SJSA1 (cell line): ENCODE data around the gene ATF4. TPM values are rescaled to one million over a fixed set of nuclear protein-coding genes. Genes with fewer than 3 reads are reported as not detected.

Experiments used
- DNase-seq, 2 experiments: peaks; one replicate each; pipeline ENCODE4 v3.0.0-alpha.2; 2015 to 2020; ENCODE audit warnings: low spot score in 2 of 2, low read depth in 1 of 2
- H3K27ac ChIP-seq: fragments of 250-450 bp; sonication (Bioruptor Pico); 2 replicates; pipeline ENCODE4 v1.5.1; 2020; ENCODE audit warnings: mild to moderate bottlenecking, moderate library complexity
- H3K27me3 ChIP-seq: fragments of 250-450 bp; sonication (Bioruptor Pico); replicated peaks from 2 replicates; pipeline ENCODE4 v1.5.1; 2020; ENCODE audit warnings: mild to moderate bottlenecking, moderate library complexity
- H3K36me3 ChIP-seq: fragments of 250-450 bp; sonication (Bioruptor Pico); 2 replicates; pipeline ENCODE4 v1.5.1; 2020; ENCODE audit warnings: mild to moderate bottlenecking
- H3K4me1 ChIP-seq: fragments of 250-450 bp; sonication (Bioruptor Pico); replicated peaks from 2 replicates; pipeline ENCODE4 v1.6.1; 2021; ENCODE audit warnings: mild to moderate bottlenecking
- H3K4me3 ChIP-seq: fragments of 250-450 bp; sonication (Bioruptor Pico); 2 replicates; pipeline ENCODE4 v1.5.1; 2020; ENCODE audit warnings: mild to moderate bottlenecking
- H3K9me3 ChIP-seq: fragments of 250-450 bp; sonication (Bioruptor Pico); replicated peaks from 2 replicates; pipeline ENCODE4 v1.5.1; 2020; ENCODE audit warnings: mild to moderate bottlenecking
- total RNA-seq: library from RNA; depleted of rRNA; stranded (reverse); fragments of >200 nt; shearing (Covaris generic); gene quantifications from 2 replicates; pipeline ENCODE4 v1.2.3, GENCODE V29; 2014; rRNA removed

The ATF4 gene
- 225 and 281 TPM in 2 replicates for total RNA-seq

GRCh38 chr22:39520226-39521105 lies at the start of gene ATF4:
ATF4 (plus strand) TSS chr22:39520562; CDS start chr22:39521446, 884 bp downstream.
- H3K36me3 ChIP-seq, result peaks cover 81% of the 10 kb centered on the region
- peaks cover 38% of the 10 kb centered on the region for H3K4me1 ChIP-seq
- H3K4me3 ChIP-seq, result peak within 1 kb of the TSS; percentile 96
- peak; percentile 91 to 98 for DNase-seq
- H3K9me3 ChIP-seq, result no peaks in the 10 kb centered on the region
- no peaks in the 10 kb centered on the region for H3K27me3 ChIP-seq
- peak within 1 kb of the TSS; percentile 99 for H3K27ac ChIP-seq

- Histone ChIP-seq H3K27ac (peak overlapping the region; percentile 92), H3K27me3 (no peaks in the 10 kb centered on the region), H3K9me3 (no peaks in the 10 kb centered on the region), H3K4me1 (peaks cover 69% of the 10 kb centered on the region), H3K36me3 (no peaks in the 10 kb centered on the region), H3K4me3 (no peak overlapping the region)
- DNase-seq, result peak; percentile 96 to 97
These were observed 48.8 kb upstream of the ATF4 start for GRCh38 chr22:39471381-39472141.

DNA sequence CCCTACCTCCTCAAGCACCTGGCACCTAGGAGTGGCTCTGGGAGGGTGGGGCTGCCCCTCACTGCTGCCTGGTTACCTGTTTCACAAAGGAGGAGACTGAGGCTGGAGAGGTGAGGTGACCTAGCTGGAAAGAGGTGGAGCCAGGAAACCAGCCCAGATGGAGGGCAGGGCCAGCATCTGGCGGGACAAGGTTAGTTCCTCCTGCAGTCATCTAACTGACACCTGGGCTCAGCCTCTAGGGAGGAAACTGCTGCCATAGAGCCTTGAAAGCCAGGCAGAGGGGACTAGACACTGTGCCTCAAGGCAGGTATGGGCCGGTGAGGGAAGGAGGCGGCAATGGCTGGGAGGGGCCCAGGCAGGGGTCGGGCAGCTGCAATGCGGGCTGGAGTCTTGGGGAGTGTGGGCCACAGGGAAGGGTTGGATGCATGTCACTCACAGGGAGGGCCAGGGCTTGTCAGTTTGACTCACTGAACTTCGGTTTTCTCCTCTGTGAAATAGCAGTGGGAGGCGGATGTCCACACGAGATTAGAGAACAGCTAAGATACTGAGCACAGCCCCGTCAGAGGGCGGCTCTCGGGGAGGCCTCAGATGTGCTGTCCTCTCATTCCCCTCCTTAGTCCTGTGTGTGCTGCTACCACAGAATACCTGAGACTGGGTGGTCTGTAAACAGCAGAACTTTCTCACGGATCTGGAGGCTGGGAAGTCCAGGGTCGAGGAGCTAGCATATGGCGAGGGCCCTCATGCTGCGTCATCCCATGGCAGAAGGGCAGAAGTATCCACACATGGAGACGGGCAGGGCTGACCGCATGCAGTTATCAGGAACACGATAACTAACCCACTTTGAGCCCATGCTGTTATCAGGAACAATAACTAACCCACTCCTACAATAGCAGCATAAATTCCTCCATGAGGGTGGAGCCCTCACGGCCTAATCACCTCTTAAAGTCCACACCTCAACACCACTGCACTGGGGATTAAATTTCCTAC lies 47.5 kb upstream of the ATF4 start:
- H3K27ac ChIP-seq, result peak overlapping the region; percentile 92
- peak; percentile 90 to 93 for DNase-seq
- peaks cover 69% of the 10 kb centered on the region for H3K4me1 ChIP-seq

DNA sequence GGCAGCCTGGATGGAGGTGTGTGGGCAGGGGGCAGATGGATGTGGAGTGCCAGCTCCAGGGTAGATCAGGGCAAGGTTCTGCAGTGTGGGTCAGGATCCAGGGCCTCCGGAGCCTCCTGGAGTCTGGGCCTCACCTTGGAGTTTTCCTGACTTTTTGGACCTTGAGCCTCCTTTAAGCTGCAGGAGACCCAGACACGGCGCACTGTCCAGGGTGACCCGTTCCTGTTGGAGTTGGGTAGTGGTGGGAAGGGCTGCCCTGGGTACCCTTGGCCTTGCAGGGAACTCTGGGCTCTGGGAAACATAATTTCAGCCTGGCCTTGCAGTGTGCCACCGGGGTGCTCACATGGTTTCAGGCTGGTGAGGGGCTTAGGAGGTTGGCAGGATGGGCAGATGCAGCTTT lies 46.5 kb upstream of the ATF4 start:
- Histone ChIP-seq H3K27me3 (no peaks in the 10 kb centered on the region), H3K36me3 (no peaks in the 10 kb centered on the region), H3K4me1 (peaks cover 69% of the 10 kb centered on the region), H3K27ac (peak overlapping the region; percentile 92), H3K4me3 (no peak overlapping the region), H3K9me3 (no peaks in the 10 kb centered on the region)
- no peak for DNase-seq

More for the DNA sequence above, 47.5 kb upstream of the ATF4 start:
- no peaks in the 10 kb centered on the region for H3K27me3 ChIP-seq
- no peaks in the 10 kb centered on the region for H3K9me3 ChIP-seq
- no peak overlapping the region for H3K4me3 ChIP-seq
- no peaks in the 10 kb centered on the region for H3K36me3 ChIP-seq

DNA sequence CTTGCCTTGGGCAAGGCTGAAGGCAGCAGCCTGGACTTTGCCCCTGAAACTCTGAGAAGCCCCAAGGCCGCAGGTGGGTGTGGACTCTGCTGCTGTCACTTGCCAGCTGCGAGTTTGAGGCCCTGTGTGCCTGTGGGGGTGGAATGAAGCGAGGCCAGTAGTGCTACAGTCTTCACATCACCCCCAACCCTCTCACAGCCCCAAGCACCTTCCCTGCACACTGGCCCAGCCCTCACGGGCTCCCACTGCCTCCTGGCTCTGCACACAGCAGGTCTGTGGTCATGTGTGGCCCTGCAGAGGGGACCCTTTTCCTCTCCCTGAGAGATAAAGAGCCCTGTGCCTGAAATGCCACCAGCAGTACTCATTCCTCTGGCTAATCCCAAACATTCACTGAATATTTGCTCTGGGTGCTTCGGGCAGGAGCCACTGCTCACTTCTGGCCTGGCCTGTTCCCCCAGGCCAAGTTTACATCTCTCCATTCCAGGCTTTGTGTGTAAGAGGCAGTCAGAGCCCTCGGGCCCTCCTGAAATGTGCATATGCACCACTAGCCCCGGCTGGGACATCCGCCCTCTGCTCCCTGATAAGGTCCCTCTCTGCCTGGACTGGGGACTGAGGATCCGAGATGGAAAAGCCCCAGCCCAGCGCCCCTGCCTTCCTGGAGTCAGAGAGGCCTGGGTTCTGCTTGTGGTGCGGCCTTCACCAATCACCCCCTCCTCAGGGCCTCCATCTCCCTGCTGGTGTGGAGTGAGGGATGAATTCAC lies 45.8 kb upstream of the ATF4 start:
- H3K27ac ChIP-seq, result peak overlapping the region; percentile 92

GRCh38 chr22:39475337-39475736 lies 45.0 kb upstream of the ATF4 start:
- H3K4me3 ChIP-seq, result no peak overlapping the region
- no peaks in the 10 kb centered on the region for H3K9me3 ChIP-seq
- DNase-seq, result no peak
- no peaks in the 10 kb centered on the region for H3K27me3 ChIP-seq
- peaks cover 59% of the 10 kb centered on the region for H3K4me1 ChIP-seq
- no peaks in the 10 kb centered on the region for H3K36me3 ChIP-seq
- peak overlapping the region; percentile 92 for H3K27ac ChIP-seq

More for the DNA sequence above, 45.8 kb upstream of the ATF4 start:
- H3K9me3 ChIP-seq, result no peaks in the 10 kb centered on the region
- peaks cover 67% of the 10 kb centered on the region for H3K4me1 ChIP-seq
- DNase-seq, result peak; percentile 73 to 80
- H3K27me3 ChIP-seq, result no peaks in the 10 kb centered on the region
- H3K36me3 ChIP-seq, result no peaks in the 10 kb centered on the region
- no peak overlapping the region for H3K4me3 ChIP-seq

DNA sequence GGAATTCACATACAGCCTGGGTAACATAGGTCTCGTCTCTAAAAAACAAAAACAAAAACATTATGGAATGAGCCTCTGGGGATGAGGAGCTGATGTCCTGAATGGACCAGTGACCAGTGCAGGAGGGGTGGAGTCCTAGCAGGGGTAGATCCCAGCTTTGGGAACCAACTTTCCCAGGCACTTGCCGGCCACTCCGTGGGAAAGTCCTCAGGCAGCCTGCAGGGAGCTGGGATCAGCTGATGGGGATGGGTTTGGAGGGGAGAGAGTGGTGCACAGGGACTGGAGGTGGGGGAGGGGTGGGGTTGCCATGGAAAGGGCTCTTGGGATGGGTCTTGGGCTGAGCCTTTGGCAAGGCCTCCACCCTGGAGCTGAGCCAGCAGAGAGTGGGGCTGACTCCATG lies 44.5 kb upstream of the ATF4 start:
- DNase-seq, result no peak
- H3K9me3 ChIP-seq, result no peaks in the 10 kb centered on the region
- H3K36me3 ChIP-seq, result no peaks in the 10 kb centered on the region
- H3K4me1 ChIP-seq, result peaks cover 54% of the 10 kb centered on the region
- H3K27ac ChIP-seq, result no peak overlapping the region
- no peak overlapping the region for H3K4me3 ChIP-seq
- no peaks in the 10 kb centered on the region for H3K27me3 ChIP-seq

- H3K9me3 ChIP-seq, result no peaks in the 10 kb centered on the region
- H3K4me3 ChIP-seq, result no peak overlapping the region
- no peak for DNase-seq
- H3K36me3 ChIP-seq, result no peaks in the 10 kb centered on the region
- no peaks in the 10 kb centered on the region for H3K27me3 ChIP-seq
- H3K4me1 ChIP-seq, result peaks cover 46% of the 10 kb centered on the region
- no peak overlapping the region for H3K27ac ChIP-seq
These were observed 43.7 kb upstream of the ATF4 start for GRCh38 chr22:39476664-39477063.

- Histone ChIP-seq H3K9me3 (no peaks in the 10 kb centered on the region), H3K27ac (no peak overlapping the region), H3K4me1 (peaks cover 37% of the 10 kb centered on the region), H3K27me3 (no peaks in the 10 kb centered on the region), H3K4me3 (no peak overlapping the region), H3K36me3 (no peaks in the 10 kb centered on the region)
- DNase-seq, result no peak
These were observed 42.8 kb upstream of the ATF4 start for GRCh38 chr22:39477542-39477941.

DNA sequence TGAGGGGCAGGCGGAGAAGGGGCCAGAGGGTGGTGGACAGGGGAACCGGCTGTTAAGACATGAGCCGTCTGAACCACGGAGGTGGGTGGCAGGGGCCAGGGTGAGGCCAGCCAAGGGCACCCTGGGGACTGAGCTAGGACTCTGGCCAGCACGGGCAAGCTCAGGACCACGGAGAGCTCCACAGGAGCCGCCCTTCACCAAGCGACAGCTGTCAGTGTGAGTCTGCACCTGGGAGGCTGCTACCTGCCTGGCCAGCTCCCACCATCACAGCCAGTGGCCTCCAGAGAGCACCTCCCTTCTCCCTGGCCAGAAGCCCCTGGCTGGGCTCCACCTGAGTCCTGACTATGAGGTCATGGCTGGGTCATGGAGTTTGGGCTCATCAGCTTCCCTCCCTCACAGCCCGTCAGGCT lies 41.9 kb upstream of the ATF4 start:
- peaks cover 31% of the 10 kb centered on the region for H3K4me1 ChIP-seq
- H3K27me3 ChIP-seq, result no peaks in the 10 kb centered on the region
- no peak overlapping the region for H3K4me3 ChIP-seq
- H3K36me3 ChIP-seq, result no peaks in the 10 kb centered on the region
- H3K9me3 ChIP-seq, result no peaks in the 10 kb centered on the region
- no peak for DNase-seq
- no peak overlapping the region for H3K27ac ChIP-seq

DNA sequence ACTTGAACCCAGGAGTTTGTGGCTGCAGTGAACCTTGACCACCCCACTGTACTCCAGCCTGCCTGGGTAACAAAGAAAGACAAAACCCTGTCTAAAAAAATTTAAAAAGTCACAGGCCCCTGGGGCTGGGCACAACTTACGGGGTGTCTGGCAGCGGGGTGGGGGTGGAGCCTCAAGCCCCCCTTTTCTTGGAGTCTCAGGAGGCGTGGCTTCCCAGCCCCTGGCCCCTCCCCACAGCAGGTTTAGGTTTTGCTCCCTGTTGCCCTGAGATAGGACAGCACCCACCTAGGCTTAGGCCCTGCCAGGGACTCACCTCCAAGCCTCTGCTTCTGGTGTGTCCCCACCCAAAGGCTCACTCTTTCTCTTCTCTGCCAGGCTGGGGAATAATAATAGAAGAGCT lies 41.1 kb upstream of the ATF4 start:
- DNase-seq, result no peak
- no peak overlapping the region for H3K27ac ChIP-seq

GRCh38 chr22:39480557-39480956 lies 39.8 kb upstream of the ATF4 start:
- DNase-seq, result no peak
- Histone ChIP-seq H3K27me3 (no peaks in the 10 kb centered on the region), H3K27ac (no peak overlapping the region), H3K9me3 (no peaks in the 10 kb centered on the region), H3K4me1 (peaks cover 12% of the 10 kb centered on the region), H3K36me3 (no peaks in the 10 kb centered on the region), H3K4me3 (no peak overlapping the region)

More for the DNA sequence above, 41.1 kb upstream of the ATF4 start:
- Histone ChIP-seq H3K9me3 (no peaks in the 10 kb centered on the region), H3K4me1 (peaks cover 23% of the 10 kb centered on the region), H3K36me3 (no peaks in the 10 kb centered on the region), H3K4me3 (no peak overlapping the region), H3K27me3 (no peaks in the 10 kb centered on the region)
